NCI-H446 treated with DMSO at 0.1 percent for 48 hours (cell line): Measurements from ENCODE around the gene CACNA1D.
"Not testable (repeated sequence)": the region's sequence is repeated elsewhere in the genome, so short reads cannot be mapped to it uniquely, and the experiment has no call there.

Experiments used
- DNase-seq: peaks from one replicate; lab custom pipeline; 2025; lab: John Stamatoyannopoulos, UW

Gene CACNA1D

DNA sequence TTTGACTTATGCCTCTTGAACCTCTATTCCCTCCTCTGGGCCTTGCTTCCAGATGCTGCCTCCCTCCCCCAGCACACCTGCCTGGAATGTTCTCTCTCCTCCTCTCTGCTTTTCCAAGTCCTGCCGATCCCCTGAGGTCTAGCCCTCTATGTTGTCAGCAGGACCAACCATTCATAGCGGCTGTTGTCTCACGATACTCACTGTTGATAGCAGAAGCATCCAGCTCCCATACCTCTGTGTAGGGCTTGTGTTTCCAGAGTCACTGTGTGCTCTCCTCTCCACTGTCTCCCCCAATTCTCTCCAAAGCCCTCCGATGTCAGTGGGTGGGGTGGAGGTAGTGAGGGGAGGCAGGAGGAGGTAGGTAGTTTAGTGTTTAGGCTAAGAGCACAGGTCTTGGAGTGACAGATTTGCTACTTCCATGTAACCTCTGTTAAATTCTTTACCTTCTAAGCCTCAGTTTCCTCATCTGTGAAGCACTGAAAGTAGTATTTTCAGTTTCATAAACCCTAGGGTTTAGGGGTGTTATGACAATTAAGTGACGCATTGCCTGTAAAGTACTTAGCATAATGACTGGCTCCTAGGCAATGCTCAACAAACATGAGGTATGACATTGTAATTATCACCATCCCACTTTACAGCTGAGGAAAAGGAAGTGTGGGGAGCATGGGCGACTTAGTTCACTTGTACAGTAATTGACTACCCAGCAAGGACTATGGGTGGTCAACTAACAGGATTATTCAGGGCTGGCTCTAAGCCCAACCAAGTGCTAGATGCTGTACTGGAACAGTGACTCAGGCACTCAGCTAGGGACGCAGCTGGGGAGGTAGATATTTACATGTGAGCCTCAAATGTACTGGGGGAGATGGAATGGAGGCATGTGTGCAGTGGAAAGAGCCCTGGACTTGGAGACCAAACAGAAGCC lies 122.8 kb downstream of the CACNA1D start:
- DNase-seq, result no peak

GRCh38 chr3:53617893-53618523 lies 123.6 kb downstream of the CACNA1D start:
- DNase-seq, result no peak

DNA sequence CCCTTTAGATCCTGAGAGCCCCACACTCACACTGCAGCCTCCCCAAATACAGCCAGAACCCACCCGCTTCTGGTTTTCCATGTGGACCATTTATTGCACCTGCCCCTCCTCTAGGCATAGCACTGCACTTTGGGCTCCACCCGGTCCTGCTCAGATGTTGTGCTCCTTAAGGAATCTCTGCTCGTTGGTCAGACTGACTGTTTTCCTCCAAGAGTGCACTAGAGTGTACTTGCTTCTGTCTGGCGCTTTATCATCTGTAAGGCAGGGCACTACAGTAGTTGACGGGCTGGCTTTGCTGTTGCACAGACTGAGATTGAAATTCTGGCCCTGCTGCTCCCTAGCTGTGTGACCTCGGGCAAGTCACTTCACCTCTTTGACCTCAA lies 124.1 kb downstream of the CACNA1D start:
- no peak for DNase-seq

GRCh38 chr3:53618936-53619335 lies 124.5 kb downstream of the CACNA1D start:
- DNase-seq, result no peak

GRCh38 chr3:53624061-53624857 lies 129.8 kb downstream of the CACNA1D start:
- no peak for DNase-seq

DNA sequence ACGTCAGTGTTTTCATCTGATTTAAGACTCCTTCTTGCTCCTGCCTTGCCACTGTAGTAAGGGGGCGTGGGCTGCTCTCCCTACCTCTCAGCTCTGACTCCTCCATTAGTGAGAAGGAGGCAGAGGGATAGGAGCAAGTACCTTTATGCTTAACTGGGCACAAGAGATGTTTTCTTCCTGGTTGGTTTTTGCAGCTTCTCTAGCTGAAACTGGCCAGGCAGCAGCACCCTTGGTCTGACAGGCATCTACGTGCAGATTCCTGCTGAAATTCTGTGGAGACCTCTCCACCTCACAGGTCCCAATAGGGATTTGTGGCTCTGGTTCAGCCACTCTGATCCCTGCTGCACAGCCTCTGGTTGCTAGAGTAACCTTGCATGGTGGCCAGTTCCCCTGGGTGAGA lies 132.5 kb downstream of the CACNA1D start:
- no peak for DNase-seq

DNA sequence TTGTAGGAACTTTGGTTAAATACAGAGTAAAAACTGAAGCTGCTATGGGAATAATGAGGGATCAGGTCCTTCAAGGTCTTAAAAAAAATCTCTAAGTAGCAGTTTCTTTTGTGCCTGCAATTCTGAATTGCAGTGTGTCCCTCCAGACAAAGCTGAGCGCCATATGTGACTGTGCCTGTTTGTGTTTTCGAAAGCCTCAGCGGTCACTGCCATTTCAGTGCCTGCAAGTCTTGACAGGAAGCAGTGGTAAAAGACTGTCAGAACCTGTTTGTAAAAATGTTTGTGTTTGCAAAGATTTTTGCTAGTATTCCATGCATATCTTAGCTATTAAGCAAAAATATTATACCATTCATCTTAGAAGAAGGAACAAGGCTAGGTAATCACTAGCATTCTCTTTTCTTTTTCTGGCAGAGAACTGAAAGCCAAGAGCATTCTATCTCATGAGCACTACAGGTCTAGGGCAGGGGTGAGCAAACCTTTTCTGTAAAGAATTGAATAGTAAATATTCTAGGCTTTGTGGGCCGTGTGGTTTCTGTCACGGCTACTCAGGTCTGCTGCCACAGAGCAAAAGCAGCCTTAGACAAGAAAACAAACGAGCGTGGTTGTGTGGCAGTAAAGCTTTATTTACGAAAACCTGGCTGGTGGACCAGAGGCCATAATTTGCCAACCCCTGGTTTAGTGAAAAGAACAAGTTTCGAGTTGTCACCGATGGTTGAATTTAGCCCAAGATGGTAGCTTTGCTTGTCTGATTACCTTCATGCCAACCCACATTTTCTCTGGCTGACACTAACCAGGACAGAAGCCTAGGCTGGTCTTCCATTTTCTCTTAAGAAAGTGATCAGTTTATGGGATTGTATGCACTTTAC lies 134.4 kb downstream of the CACNA1D start:
- DNase-seq, result no peak

DNA sequence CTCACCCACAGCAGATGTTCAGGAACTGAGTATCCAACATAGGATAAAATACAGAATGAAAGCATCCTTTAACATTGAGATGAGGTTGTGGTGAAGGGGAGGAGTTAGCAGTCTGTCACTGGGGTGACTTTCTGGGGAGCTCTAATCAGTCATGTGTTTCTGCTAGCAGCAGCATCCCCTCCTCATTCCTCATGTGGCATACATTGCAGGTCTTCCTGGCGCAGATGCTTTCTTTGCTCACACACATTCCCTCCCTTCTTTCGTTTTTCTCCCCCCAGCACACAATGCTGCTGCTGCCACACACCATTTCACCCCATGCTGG lies 135.0 kb downstream of the CACNA1D start:
- DNase-seq, result no peak

- no peak for DNase-seq
These were observed 136.1 kb downstream of the CACNA1D start for GRCh38 chr3:53630547-53630946.

GRCh38 chr3:53633197-53633787 lies 138.9 kb downstream of the CACNA1D start:
- DNase-seq, result no peak

DNA sequence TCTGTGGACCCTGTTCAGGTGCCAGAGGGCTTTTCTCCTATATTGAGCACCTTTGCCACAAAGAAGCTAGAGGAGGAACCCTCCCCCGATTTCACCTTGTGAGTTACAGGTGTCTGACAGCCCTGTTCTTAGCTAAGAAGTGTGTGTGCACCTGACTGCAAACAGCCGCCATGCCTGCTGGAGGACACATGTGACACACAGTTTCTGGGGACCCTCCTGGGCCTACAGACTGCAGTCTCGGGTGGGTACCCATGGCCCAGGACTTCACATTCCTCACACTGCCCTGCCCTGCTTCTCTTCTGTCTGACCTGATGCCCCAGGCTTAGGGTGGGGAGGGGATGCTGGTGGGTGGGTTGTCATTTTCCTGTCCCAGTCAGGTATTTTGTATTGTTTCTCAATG lies 140.6 kb downstream of the CACNA1D start:
- DNase-seq, result no peak

DNA sequence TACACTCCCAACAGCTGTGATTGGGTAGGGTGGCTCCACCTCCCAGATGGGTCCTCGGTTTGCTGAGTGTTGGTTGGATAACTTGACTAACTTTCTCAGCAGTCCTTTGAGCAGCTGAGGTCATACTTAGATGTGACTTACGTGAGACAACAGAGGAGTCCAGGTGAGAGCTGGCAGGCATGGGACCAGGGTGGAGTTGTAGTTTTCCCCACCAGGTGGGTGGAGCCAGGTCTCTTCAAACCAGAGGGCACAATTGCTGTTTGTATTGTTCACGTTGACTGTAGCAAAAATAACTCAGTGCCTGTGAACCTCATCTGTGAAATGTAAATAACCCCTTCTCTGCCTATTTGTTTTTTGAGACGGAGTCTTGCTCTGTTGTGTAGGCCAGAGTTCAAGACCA lies 144.4 kb downstream of the CACNA1D start:
- DNase-seq, result not testable (repeated sequence)

GRCh38 chr3:53641397-53641796 lies 147.0 kb downstream of the CACNA1D start:
- DNase-seq, result no peak

DNA sequence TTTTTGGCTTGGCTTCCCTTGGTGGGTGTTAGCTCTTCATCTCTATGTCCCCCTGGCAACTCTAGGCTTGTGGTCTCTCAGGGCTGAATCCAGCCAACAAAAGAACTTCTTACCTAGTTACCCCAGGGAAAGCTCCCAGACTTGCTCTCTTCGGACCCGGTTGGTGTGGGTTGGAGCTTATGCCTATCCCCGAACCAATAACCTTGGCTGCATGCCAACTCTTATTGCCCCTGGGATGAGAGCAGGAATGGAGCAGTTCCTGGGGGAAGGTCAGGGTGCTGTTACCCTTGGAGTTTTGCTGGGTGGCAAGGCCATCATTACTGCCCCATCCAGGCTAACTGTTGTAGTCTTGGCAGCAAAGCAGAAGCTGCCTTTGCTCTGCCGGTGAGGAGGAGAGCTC lies 147.8 kb downstream of the CACNA1D start:
- no peak for DNase-seq

DNA sequence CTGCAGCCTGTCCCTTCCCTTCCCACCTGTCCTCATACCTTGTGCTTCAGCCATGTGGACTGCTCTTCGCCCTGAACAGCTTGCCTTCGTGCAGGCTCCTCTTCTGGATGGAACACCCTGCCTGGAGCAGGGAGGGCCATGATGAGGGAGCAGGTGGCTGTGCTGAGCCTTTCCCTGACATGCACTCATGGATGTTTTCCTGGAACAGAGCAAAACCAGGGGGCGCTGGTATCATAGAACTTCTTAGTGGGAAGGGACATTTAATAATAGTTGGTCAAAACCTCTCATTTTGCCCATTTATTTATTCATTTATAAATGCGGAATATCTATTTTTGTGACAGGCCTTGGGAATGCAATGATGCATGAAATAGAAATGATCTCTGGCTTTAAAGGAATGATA lies 149.3 kb downstream of the CACNA1D start:
- DNase-seq, result no peak

- no peak for DNase-seq
These were observed 151.3 kb downstream of the CACNA1D start for GRCh38 chr3:53645754-53646153.

GRCh38 chr3:53646723-53647122 lies 152.3 kb downstream of the CACNA1D start:
- DNase-seq, result no peak

GRCh38 chr3:53649816-53650215 lies 155.4 kb downstream of the CACNA1D start:
- DNase-seq, result no peak

DNA sequence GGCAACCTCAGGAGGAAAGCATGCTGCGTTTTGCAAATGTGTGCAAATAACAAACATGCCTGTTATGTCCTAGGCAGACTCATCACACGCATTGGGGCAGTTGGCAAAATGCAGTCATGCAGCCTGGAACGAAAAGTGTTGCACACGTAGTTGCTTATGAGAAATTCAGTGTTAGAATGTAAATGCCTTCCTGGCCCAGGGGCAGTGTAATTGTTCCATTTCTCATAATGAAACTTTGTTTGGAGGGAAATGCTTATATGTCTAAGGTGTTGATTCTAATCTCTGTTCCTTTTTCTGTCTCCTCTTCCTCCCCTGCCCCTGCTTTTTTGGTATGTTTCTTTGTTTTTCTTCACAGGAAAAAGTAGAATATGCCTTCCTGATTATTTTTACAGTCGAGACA lies 156.0 kb downstream of the CACNA1D start:
- no peak for DNase-seq

DNA sequence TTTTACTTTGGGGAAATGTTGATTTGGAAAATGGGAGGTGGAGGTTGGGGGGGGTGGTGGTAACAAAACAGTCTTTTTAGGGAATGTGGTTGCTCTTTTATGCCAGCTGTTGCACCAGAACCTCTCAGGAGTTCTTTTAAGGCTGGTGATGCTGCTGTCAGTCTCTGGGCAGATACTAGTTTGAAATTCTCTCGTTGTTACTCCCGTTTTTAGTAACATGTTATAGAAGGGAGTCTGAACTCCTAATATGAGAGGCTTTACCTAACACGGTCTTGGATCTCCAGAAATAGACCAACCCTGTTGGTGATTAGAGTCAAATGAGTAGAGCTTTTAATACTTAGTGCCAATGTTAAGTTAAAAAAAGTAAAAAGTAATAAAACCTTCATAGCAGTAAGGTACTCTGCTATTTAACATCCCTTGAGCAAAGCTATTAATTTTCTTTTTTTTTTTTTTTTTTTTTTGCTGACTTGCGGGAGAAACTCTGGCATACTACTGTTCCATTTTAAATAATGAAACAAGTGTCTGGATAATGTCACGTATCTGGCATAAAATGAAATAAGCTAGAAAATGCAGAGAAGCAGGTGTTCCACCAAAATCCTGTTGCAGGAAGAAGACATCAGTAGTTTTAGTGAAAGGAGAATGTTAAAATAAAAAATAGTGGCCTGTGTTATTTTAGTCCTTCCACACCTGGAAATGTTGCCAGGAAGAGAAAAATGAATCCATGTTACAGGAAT lies 156.7 kb downstream of the CACNA1D start:
- DNase-seq, result no peak

DNA sequence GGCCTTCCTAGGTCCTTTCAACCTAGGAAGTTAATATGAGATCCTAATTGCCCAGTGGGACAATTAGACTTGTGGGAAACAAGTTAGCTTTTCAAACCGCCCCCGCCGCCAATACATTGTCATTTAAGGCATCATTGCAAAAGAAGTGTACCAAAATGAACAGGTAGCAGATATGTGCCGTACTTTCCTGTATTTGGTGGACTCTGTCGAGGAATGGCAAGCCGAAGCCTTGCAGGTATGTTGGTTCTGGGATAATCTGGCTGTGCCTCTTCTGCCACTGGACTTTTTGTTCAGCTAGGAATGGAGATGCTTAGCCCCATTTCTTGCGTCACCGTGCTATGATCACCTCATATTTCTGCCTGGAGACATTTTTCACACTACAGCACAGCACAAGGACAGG lies 157.5 kb downstream of the CACNA1D start:
- no peak for DNase-seq
